IMR-90 (cell line): ENCODE data around the gene MPZL1. TPM values are rescaled to one million over a fixed set of nuclear protein-coding genes. Genes with fewer than 3 reads are reported as not detected.

Source experiments
- ATAC-seq: fragments of 200-7000 bp; cut with Tn5 transposase; 2 replicates; pipeline ENCODE4 v1.9.1; 2020; ENCODE audit warnings: low read depth, mild to moderate bottlenecking, moderate library complexity
- BruUV-seq: library from RNA; stranded (reverse); fragments of 400-500 nt; replicated peaks from 2 replicates; lab custom pipeline; 2021; lab: Mats Ljungman, UMichigan
- CTCF ChIA-PET: fragments of 300-600 bp; formaldehyde crosslinking; extraction: SDS; loops from one replicate; lab custom pipeline; 2021; ENCODE audit warnings: antibody characterized with exemption; lab: Yijun Ruan, JAX
- POLR2A ChIA-PET: fragments of 300-600 bp; sonication (Branson Sonifier 250); formaldehyde crosslinking; loops from one replicate; lab custom pipeline; 2022; ENCODE audit warnings: antibody characterized with exemption; ENCODE audit not compliant: unreplicated experiment; lab: Charles Lee
- DNase-seq: peaks from one replicate; pipeline ENCODE4 v3.0.0; 2013
- H2AFZ ChIP-seq: replicated peaks from 2 replicates; pipeline ENCODE3; 2013; ENCODE audit warnings: low read length, mild to moderate bottlenecking; ENCODE audit not compliant: poor library complexity
- H2AK5ac ChIP-seq: 2 replicates; pipeline ENCODE4 v1.6.1; 2013; ENCODE audit warnings: low read depth, low read length, inconsistent platforms
- H2AK9ac ChIP-seq: replicated peaks from 2 replicates; pipeline ENCODE3; 2013; ENCODE audit warnings: mild to moderate bottlenecking, low read depth, low read length, moderate library complexity; ENCODE audit not compliant: poor library complexity
- H2BK120ac ChIP-seq: 2 replicates; pipeline ENCODE4 v1.6.1; 2013; ENCODE audit warnings: low read depth, low read length, inconsistent platforms
- H2BK15ac ChIP-seq: 3 replicates; pipeline ENCODE4 v1.6.1; 2013; ENCODE audit warnings: low read depth, low read length, inconsistent platforms
- H2BK20ac ChIP-seq: 2 replicates; pipeline ENCODE4 v1.6.1; 2013; ENCODE audit warnings: low read depth, mild to moderate bottlenecking, inconsistent platforms, low read length, moderate library complexity
- H2BK5ac ChIP-seq: 2 replicates; pipeline ENCODE4 v1.6.1; 2013; ENCODE audit warnings: mild to moderate bottlenecking, low read depth, low read length, inconsistent platforms; ENCODE audit not compliant: poor library complexity, severe bottlenecking
- H3K14ac ChIP-seq: replicated peaks from 2 replicates; pipeline ENCODE4 v1.6.1; 2013; ENCODE audit warnings: low read depth, low read length, inconsistent platforms
- H3K18ac ChIP-seq: 2 replicates; pipeline ENCODE4 v1.6.1; 2013; ENCODE audit warnings: low read depth, low read length, control low read depth
- H3K23ac ChIP-seq: 2 replicates; pipeline ENCODE4 v1.6.1; 2013; ENCODE audit warnings: low read depth, low read length, inconsistent platforms
- H3K27ac ChIP-seq: 2 replicates; pipeline ENCODE4 v1.5.1; 2013; ENCODE audit warnings: mild to moderate bottlenecking, control low read depth, low read length; ENCODE audit not compliant: insufficient read depth
- H3K27me3 ChIP-seq: 2 replicates; pipeline ENCODE4 v1.6.1; 2013; ENCODE audit warnings: low read length; ENCODE audit not compliant: control insufficient read depth, insufficient read depth
- H3K36me3 ChIP-seq: 2 replicates; pipeline ENCODE4 v1.6.1; 2013; ENCODE audit warnings: low read length, mixed read lengths; ENCODE audit not compliant: control insufficient read depth, insufficient read depth
- H3K4ac ChIP-seq: 2 replicates; pipeline ENCODE4 v1.6.1; 2013; ENCODE audit warnings: low read depth, low read length, inconsistent platforms
- H3K4me1 ChIP-seq: 2 replicates; pipeline ENCODE4 v1.6.1; 2013; ENCODE audit warnings: low read length, mixed read lengths; ENCODE audit not compliant: control insufficient read depth, insufficient read depth
- H3K4me2 ChIP-seq: 2 replicates; pipeline ENCODE4 v1.6.1; 2013; ENCODE audit warnings: low read depth, mild to moderate bottlenecking, control low read depth, low read length, moderate library complexity
- H3K4me3 ChIP-seq: 2 replicates; pipeline ENCODE4 v1.5.1; 2013; ENCODE audit warnings: low read depth, mild to moderate bottlenecking, control low read depth, low read length, moderate library complexity; ENCODE audit not compliant: insufficient read depth
- H3K56ac ChIP-seq: 2 replicates; pipeline ENCODE4 v1.6.1; 2013; ENCODE audit warnings: low read length, inconsistent platforms; ENCODE audit not compliant: insufficient read depth; ENCODE audit errors: extremely low read depth
- H3K79me1 ChIP-seq, 2 experiments: 2 replicates each; pipeline ENCODE4 v1.6.1; 2013; ENCODE audit warnings: low read length in 2 of 2, inconsistent platforms in 1 of 2, low read depth in 1 of 2
- H3K9ac ChIP-seq: 2 replicates; pipeline ENCODE4 v1.6.1; 2013; ENCODE audit warnings: low read depth, low read length, control low read depth
- H3K9me1 ChIP-seq: 2 replicates; pipeline ENCODE4 v1.6.1; 2013; ENCODE audit warnings: low read length, inconsistent platforms; ENCODE audit not compliant: insufficient read depth
- H3K9me3 ChIP-seq: 2 replicates; pipeline ENCODE4 v1.6.1; 2013; ENCODE audit warnings: low read length; ENCODE audit not compliant: control insufficient read depth, insufficient read depth
- H4K20me1 ChIP-seq: 2 replicates; pipeline ENCODE4 v1.6.1; 2013; ENCODE audit warnings: low read length, inconsistent platforms; ENCODE audit not compliant: insufficient read depth
- H4K5ac ChIP-seq: 2 replicates; pipeline ENCODE4 v1.6.1; 2013; ENCODE audit warnings: mild to moderate bottlenecking, low read depth, low read length, control low read depth
- H4K8ac ChIP-seq, 2 experiments: 2 replicates each; pipeline ENCODE4 v1.6.1; 2013; ENCODE audit warnings: low read depth in 2 of 2, low read length in 2 of 2, control low read depth in 1 of 2, inconsistent platforms in 1 of 2
- H4K91ac ChIP-seq: 2 replicates; pipeline ENCODE4 v1.6.1; 2013; ENCODE audit warnings: low read depth, low read length, inconsistent platforms; ENCODE audit not compliant: insufficient read depth
- CEBPB ChIP-seq: IDR thresholded peaks from 2 replicates; pipeline ENCODE4 v1.6.1; 2012; ENCODE audit warnings: low read depth, low read length, improper control_type of control experiment
- CHD1 ChIP-seq: IDR thresholded peaks from 2 replicates; pipeline ENCODE4 v1.6.1; 2012; ENCODE audit warnings: low read depth, low read length, improper control_type of control experiment
- CTCF ChIP-seq: conservative IDR thresholded peaks from 2 replicates; pipeline ENCODE4 v1.5.1; 2012; ENCODE audit warnings: mild to moderate bottlenecking, low read depth, low read length, improper control_type of control experiment
- ELK1 ChIP-seq: fragments of 150-350 bp; IDR thresholded peaks from 2 replicates; pipeline ENCODE4 v1.6.1; 2016; ENCODE audit warnings: low read depth, mild to moderate bottlenecking, low read length, moderate library complexity, borderline replicate concordance
- FOS ChIP-seq: fragments of 150-350 bp; IDR thresholded peaks from 2 replicates; pipeline ENCODE4 v1.6.1; 2016; ENCODE audit warnings: low read depth, low read length
- MAFK ChIP-seq: IDR thresholded peaks from 2 replicates; pipeline ENCODE4 v1.6.1; 2012; ENCODE audit warnings: low read depth, low read length, improper control_type of control experiment
- MAZ ChIP-seq: IDR thresholded peaks from 2 replicates; pipeline ENCODE4 v1.6.1; 2012; ENCODE audit warnings: low read depth, mild to moderate bottlenecking, low read length, improper control_type of control experiment, moderate library complexity, borderline replicate concordance
- MXI1 ChIP-seq: IDR thresholded peaks from 2 replicates; pipeline ENCODE4 v1.6.1; 2012; ENCODE audit warnings: low read depth, mild to moderate bottlenecking, low read length, moderate library complexity, borderline replicate concordance
- NFE2L2 ChIP-seq: fragments of 150-350 bp; IDR thresholded peaks from 2 replicates; pipeline ENCODE4 v1.6.1; 2016; ENCODE audit warnings: low read depth, mild to moderate bottlenecking, low read length
- POLR2A ChIP-seq: IDR thresholded peaks from 2 replicates; pipeline ENCODE4 v1.6.1; 2012; ENCODE audit warnings: mild to moderate bottlenecking, low read depth, low read length
- SMC3 ChIP-seq: fragments of 150-350 bp; IDR thresholded peaks from 2 replicates; pipeline ENCODE4 v1.6.1; 2016; ENCODE audit warnings: low read depth, mild to moderate bottlenecking, antibody characterized with exemption, low read length, moderate library complexity
- WGBS, 2 experiments: methylation state at CpG; one replicate each; pipeline versions ENCODE4 v1.1.5 to v1.1.7; 2013; ENCODE audit warnings: missing lambda C conversion rate in 2 of 2; ENCODE audit not compliant: insufficient read length in 1 of 2; ENCODE audit errors: extremely low coverage in 2 of 2; 5-methylcytosine and 5-hydroxymethylcytosine counted together
- dilution Hi-C: fragments of 300-500 bp; cut with HindIII; formaldehyde crosslinking; loops from one replicate; pipeline ENCODE4 v1.14.3; 2018; ENCODE audit warnings: low sequenced_read_pairs; ENCODE audit not compliant: unreplicated experiment
- in situ Hi-C: fragments of 300-500 bp; cut with MboI; formaldehyde crosslinking; loops from 3 replicates; pipeline ENCODE4 v1.14.3; 2019; ENCODE audit warnings: low sequenced_read_pairs, inconsistent platforms, mixed read lengths
- intact Hi-C: fragments of 100-400 bp; cut with micrococcal nuclease; formaldehyde crosslinking; loops from 2 replicates; pipeline ENCODE4 v1.10.0; 2022
- polyA plus RNA-seq, 3 experiments: library from polyadenylated mRNA; depleted of rRNA; stranded (reverse); fragments of >200 nt; gene quantifications; 2 replicates each; pipeline ENCODE4 v1.2.3, GENCODE V29; 2012; ENCODE audit warnings: low replicate concordance in 1 of 3
- total RNA-seq: library from RNA; depleted of rRNA; stranded (reverse); fragments of >200 nt; gene quantifications from 2 replicates; pipeline ENCODE4 v1.2.3, GENCODE V29; 2012

The MPZL1 gene
- total and polyA plus RNA-seq, 2 of the 4 experiments (the other 2 are of a cell fraction) = 55.3 to 87.3 TPM

- TF ChIP-seq SMC3 = no peak
Measured at GRCh38 chr1:167824163-167824794, 102.5 kb downstream of the MPZL1 start (continued).

- peaks cover 0 to 13% of the 10 kb centered on the region in 2 experiments; a peak in 2 of 4 replicates for H3K79me1 ChIP-seq
- no peaks in the 10 kb centered on the region for H3K27me3 ChIP-seq
Measured at GRCh38 chr1:167825419-167826079, 103.8 kb downstream of the MPZL1 start.

More at GRCh38 chr1:167825419-167826079, 103.8 kb downstream of the MPZL1 start:
- intact Hi-C loops = no loop called here
- peak overlapping the region; percentile 85 for H2BK20ac ChIP-seq
- H4K8ac ChIP-seq = peak overlapping the region in 1 of 2 experiments; percentile 66; a peak in 1 of 4 replicates
- no peak overlapping the region for H2BK5ac ChIP-seq
- H2AK9ac ChIP-seq = no peak overlapping the region
- peak overlapping the region; percentile 76 for H3K4ac ChIP-seq
- H3K36me3 ChIP-seq = no peaks in the 10 kb centered on the region
- peak overlapping the region; percentile 61; the same call in 1 of the 2 replicates for H3K18ac ChIP-seq
- ATAC-seq (no peak), DNase-seq (peak; percentile 37)
- H3K4me2 ChIP-seq = no peak overlapping the region
- no peak overlapping the region for H4K5ac ChIP-seq
- no peaks in the 10 kb centered on the region for H3K9me3 ChIP-seq
- H3K9ac ChIP-seq = no peak overlapping the region
- no CpG with 5 or more reads among the region's 4 CpGs for WGBS, 2 experiments
- no peak overlapping the region for H3K23ac ChIP-seq
- H3K14ac ChIP-seq = 0 out of 2 replicates have a peak overlapping the region, but pooled peaks have one; percentile 76
- no peak overlapping the region for H3K56ac ChIP-seq
- no peaks in the 10 kb centered on the region for H4K20me1 ChIP-seq
- peaks cover 12% of the 10 kb centered on the region for H3K4me1 ChIP-seq
- H2BK120ac ChIP-seq = peak overlapping the region; percentile 56; the same call in 1 of the 2 replicates
- peaks cover 24% of the 10 kb centered on the region for H3K9me1 ChIP-seq
- peak overlapping the region; percentile 89; the same call in 1 of the 3 replicates for H2BK15ac ChIP-seq
- H3K27ac ChIP-seq = no peak overlapping the region
- ChIA-PET POLR2A (no interaction called here), CTCF (interaction anchor here (0.6 kb wide), 1 partner anchor 25 kb away, joined by 4 read pairs; no protein-coding TSS in a partner anchor)
- TF ChIP-seq FOS = no peak
- TF ChIP-seq NFE2L2 = no peak
- TF ChIP-seq ELK1 = no peak
- TF ChIP-seq MXI1 = no peak
- TF ChIP-seq CEBPB = no peak
- no peak for TF ChIP-seq MAFK
- no peak for TF ChIP-seq CHD1
- no peak for TF ChIP-seq POLR2A
- no peak for TF ChIP-seq CTCF
- no peak for TF ChIP-seq MAZ
- no TSS peak for BruUV-seq
- dilution Hi-C loops = no loop called here
- H3K4me3 ChIP-seq = no peak overlapping the region
- no peak overlapping the region for H2AFZ ChIP-seq
- peak overlapping the region; percentile 45; the same call in 1 of the 2 replicates for H2AK5ac ChIP-seq
- H4K91ac ChIP-seq = peak overlapping the region; percentile 70; the same call in 1 of the 2 replicates
- in situ Hi-C loops = no loop called here
